Measurements from ENCODE around the gene CCDC170. TPM values are rescaled to one million over a fixed set of nuclear protein-coding genes. Genes with fewer than 3 reads are reported as not detected.

CCDC170 gene
- total and polyA plus RNA-seq, 9 of the 15 experiments (the other 6 are each of a cell fraction or from before 2014, with no cell fraction given): 0.01 to 0.18 (median 0.05) TPM; not detected in 6

DNA sequence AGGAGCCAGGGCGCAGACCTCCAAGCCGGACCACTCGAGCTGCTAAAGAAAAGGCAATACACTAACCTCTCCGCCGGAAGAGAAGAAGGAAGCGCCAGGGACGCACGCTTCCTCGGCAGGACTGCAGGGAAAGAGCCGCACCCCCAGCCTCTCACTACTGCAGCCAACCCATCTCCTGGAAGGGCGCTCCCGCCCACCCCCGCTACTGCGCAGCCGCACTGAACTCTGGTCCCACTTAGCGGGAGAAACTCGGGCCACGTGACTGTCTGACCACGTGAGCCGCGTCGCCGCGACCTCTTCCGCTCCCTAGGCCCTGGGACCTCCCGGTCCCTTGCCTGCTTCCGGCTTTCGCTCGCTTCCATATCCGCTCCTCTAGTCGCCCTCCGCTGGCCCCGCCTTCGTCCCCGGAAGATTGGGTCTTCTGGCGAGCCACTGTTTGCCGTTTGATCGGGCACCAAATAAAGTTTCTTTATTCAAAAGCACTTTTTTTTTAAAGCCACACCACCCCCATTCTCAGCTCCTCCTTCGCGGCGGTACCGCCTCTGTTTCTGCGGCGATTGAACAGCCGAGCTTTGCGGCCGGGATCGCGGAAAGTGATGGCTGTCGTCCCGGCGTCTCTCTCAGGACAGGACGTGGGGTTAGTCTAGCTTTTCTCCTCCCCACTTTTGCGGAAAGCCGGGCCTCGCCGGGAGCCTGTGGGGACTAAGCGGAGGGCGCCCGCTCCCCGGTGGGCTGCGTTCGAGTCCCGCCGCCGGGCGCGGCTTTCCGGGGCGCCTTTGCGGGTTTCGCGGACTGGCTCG is 41.7 kb upstream of the CCDC170 start, which contains the start of gene RMND1 (continued):
- TF ChIP-seq, protein P1, sequence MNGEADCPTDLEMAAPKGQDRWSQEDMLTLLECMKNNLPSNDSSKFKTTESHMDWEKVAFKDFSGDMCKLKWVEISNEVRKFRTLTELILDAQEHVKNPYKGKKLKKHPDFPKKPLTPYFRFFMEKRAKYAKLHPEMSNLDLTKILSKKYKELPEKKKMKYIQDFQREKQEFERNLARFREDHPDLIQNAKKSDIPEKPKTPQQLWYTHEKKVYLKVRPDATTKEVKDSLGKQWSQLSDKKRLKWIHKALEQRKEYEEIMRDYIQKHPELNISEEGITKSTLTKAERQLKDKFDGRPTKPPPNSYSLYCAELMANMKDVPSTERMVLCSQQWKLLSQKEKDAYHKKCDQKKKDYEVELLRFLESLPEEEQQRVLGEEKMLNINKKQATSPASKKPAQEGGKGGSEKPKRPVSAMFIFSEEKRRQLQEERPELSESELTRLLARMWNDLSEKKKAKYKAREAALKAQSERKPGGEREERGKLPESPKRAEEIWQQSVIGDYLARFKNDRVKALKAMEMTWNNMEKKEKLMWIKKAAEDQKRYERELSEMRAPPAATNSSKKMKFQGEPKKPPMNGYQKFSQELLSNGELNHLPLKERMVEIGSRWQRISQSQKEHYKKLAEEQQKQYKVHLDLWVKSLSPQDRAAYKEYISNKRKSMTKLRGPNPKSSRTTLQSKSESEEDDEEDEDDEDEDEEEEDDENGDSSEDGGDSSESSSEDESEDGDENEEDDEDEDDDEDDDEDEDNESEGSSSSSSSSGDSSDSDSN (IDR thresholded peaks at IDR 0.05; ENCODE audit: borderline replicate concordance in 1 of 2, low read depth in 2 of 2, low read length in 2 of 2): peak; percentile 73 to 78; a peak in 2 of 4 replicates
- TF ChIP-seq GABPB1 (CRISPR knock-in tag; IDR thresholded peaks at IDR 0.05) (peak; percentile 95), ZBED1 (IDR thresholded peaks at IDR 0.05) (no peak; the same call in 1 of the 2 replicates), ZNF121 (CRISPR knock-in tag; conservative IDR thresholded peaks at IDR 0.05) (no peak), STAT6 (CRISPR knock-in tag; IDR thresholded peaks at IDR 0.05) (peak; percentile 71; the same call in 1 of the 2 replicates), TCF3 (CRISPR knock-in tag; IDR thresholded peaks at IDR 0.05) (peak; percentile 28; the same call in 1 of the 2 replicates), HBP1 (CRISPR knock-in tag; IDR thresholded peaks at IDR 0.05) (0 out of 2 replicates have a peak, but pooled peaks have one; percentile 2), CCAR2 (IDR thresholded peaks at IDR 0.05; ENCODE audit: low read depth, low read length) (no peak), NR2C1 (IDR thresholded peaks at IDR 0.05) (peak; percentile 94), NR2C1 (tag; IDR thresholded peaks at IDR 0.05) (peak; percentile 94)
- TF ChIP-seq, protein P2, sequence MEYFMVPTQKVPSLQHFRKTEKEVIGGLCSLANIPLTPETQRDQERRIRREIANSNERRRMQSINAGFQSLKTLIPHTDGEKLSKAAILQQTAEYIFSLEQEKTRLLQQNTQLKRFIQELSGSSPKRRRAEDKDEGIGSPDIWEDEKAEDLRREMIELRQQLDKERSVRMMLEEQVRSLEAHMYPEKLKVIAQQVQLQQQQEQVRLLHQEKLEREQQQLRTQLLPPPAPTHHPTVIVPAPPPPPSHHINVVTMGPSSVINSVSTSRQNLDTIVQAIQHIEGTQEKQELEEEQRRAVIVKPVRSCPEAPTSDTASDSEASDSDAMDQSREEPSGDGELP (CRISPR knock-in tag; IDR thresholded peaks at IDR 0.05; ENCODE audit: borderline replicate concordance): peak; percentile 92
- TF ChIP-seq, protein P3, sequence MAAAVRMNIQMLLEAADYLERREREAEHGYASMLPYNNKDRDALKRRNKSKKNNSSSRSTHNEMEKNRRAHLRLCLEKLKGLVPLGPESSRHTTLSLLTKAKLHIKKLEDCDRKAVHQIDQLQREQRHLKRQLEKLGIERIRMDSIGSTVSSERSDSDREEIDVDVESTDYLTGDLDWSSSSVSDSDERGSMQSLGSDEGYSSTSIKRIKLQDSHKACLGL (CRISPR knock-in tag; IDR thresholded peaks at IDR 0.05; ENCODE audit: borderline replicate concordance, poor library complexity, severe bottlenecking): peak; percentile 65
- TF ChIP-seq, protein P4, sequence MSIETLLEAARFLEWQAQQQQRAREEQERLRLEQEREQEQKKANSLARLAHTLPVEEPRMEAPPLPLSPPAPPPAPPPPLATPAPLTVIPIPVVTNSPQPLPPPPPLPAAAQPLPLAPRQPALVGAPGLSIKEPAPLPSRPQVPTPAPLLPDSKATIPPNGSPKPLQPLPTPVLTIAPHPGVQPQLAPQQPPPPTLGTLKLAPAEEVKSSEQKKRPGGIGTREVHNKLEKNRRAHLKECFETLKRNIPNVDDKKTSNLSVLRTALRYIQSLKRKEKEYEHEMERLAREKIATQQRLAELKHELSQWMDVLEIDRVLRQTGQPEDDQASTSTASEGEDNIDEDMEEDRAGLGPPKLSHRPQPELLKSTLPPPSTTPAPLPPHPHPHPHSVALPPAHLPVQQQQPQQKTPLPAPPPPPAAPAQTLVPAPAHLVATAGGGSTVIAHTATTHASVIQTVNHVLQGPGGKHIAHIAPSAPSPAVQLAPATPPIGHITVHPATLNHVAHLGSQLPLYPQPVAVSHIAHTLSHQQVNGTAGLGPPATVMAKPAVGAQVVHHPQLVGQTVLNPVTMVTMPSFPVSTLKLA (conservative IDR thresholded peaks at IDR 0.05): peak; percentile 99
- TF ChIP-seq, protein P5, sequence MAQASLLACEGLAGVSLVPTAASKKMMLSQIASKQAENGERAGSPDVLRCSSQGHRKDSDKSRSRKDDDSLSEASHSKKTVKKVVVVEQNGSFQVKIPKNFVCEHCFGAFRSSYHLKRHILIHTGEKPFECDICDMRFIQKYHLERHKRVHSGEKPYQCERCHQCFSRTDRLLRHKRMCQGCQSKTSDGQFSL (CRISPR knock-in tag; IDR thresholded peaks at IDR 0.05): peak; percentile 80
- TF ChIP-seq, protein P5 (tag; IDR thresholded peaks at IDR 0.05): peak in 1 of 2 experiments; percentile 73; a peak in 1 of 4 replicates
